Effector memory CD8-positive, alpha-beta T cell (primary cell): Measurements from ENCODE around the gene APRT.
"Not testable (repeated sequence)": the region's sequence is repeated elsewhere in the genome, so short reads cannot be mapped to it uniquely, and the experiment has no call there.

Source experiments
- ATAC-seq: fragments of 150-1000 bp; cut with Tn5 transposase; replicated peaks from 2 replicates; pipeline ENCODE4 v1.10.0; 2021; ENCODE audit warnings: mild to moderate bottlenecking, moderate library complexity
- DNase-seq, 3 experiments: peaks; one replicate each; pipeline ENCODE4 v3.0.0; 2021
- H3K27ac Mint-ChIP-seq, 2 donors: one replicate each; pipeline ENCODE4 v1.8.0; 2022; ENCODE audit warnings: mild to moderate bottlenecking in 2 of 2, mixed read lengths in 2 of 2, moderate library complexity in 2 of 2
- H3K27me3 Mint-ChIP-seq, 2 donors: one replicate each; pipeline ENCODE4 v1.8.0; 2022; ENCODE audit warnings: mixed read lengths in 2 of 2
- H3K36me3 Mint-ChIP-seq: one replicate; pipeline ENCODE4 v1.8.0; 2022; ENCODE audit warnings: mild to moderate bottlenecking, moderate library complexity, mixed read lengths; ENCODE audit not compliant: insufficient read depth
- H3K4me1 Mint-ChIP-seq, 2 donors: one replicate each; pipeline ENCODE4 v1.8.0; 2022; ENCODE audit warnings: low read depth in 2 of 2, mixed read lengths in 2 of 2
- H3K4me3 Mint-ChIP-seq, 2 donors: one replicate each; pipeline ENCODE4 v1.8.0; 2022; ENCODE audit warnings: mild to moderate bottlenecking in 2 of 2, mixed read lengths in 2 of 2, moderate library complexity in 2 of 2
- H3K9me3 Mint-ChIP-seq, 2 donors: one replicate each; pipeline ENCODE4 v1.8.0; 2022; ENCODE audit warnings: mixed read lengths in 2 of 2

Gene APRT

GRCh38 chr16:88824256-88825077 is 12.7 kb upstream of the APRT start:
- Mint-ChIP-seq H3K4me1 (no peaks in the 10 kb centered on the region), H3K27me3 (no peaks in the 10 kb centered on the region), H3K9me3 (no peaks in the 10 kb centered on the region), H3K27ac (no peak overlapping the region), H3K36me3 (peaks cover 3% of the 10 kb centered on the region), H3K4me3 (no peak overlapping the region)
- DNase-seq (no peak), ATAC-seq (no peak)

GRCh38 chr16:88823646-88824045 is 11.9 kb upstream of the APRT start:
- H3K27me3 Mint-ChIP-seq, H3K4me3 Mint-ChIP-seq, H3K9me3 Mint-ChIP-seq, H3K36me3 Mint-ChIP-seq, DNase-seq, ATAC-seq, H3K27ac Mint-ChIP-seq, H3K4me1 Mint-ChIP-seq: not testable (repeated sequence)

- Mint-ChIP-seq H3K4me3 (no peak overlapping the region), H3K9me3 (no peaks in the 10 kb centered on the region), H3K27ac (no peak overlapping the region), H3K27me3 (no peaks in the 10 kb centered on the region), H3K36me3 (peaks cover 3% of the 10 kb centered on the region), H3K4me1 (no peaks in the 10 kb centered on the region)
- DNase-seq = no peak
- ATAC-seq = no peak
These were observed 10.7 kb upstream of the APRT start for GRCh38 chr16:88822281-88823040.

- DNase-seq (no peak), ATAC-seq (no peak)
- no peaks in the 10 kb centered on the region for H3K4me1 Mint-ChIP-seq
- no peaks in the 10 kb centered on the region for H3K27me3 Mint-ChIP-seq
- no peaks in the 10 kb centered on the region for H3K9me3 Mint-ChIP-seq
- H3K4me3 Mint-ChIP-seq = no peak overlapping the region
- peaks cover 7% of the 10 kb centered on the region for H3K36me3 Mint-ChIP-seq
- no peak overlapping the region for H3K27ac Mint-ChIP-seq
These were observed 9.6 kb upstream of the APRT start for GRCh38 chr16:88821168-88821850.

GRCh38 chr16:88820385-88821025 is 8.8 kb upstream of the APRT start:
- H3K9me3 Mint-ChIP-seq = no peaks in the 10 kb centered on the region
- H3K4me1 Mint-ChIP-seq = no peaks in the 10 kb centered on the region
- no peak overlapping the region for H3K4me3 Mint-ChIP-seq
- DNase-seq = no peak
- H3K27me3 Mint-ChIP-seq = no peaks in the 10 kb centered on the region
- no peak for ATAC-seq
- no peak overlapping the region for H3K27ac Mint-ChIP-seq
- H3K36me3 Mint-ChIP-seq = peaks cover 7% of the 10 kb centered on the region

- no peak overlapping the region for H3K27ac Mint-ChIP-seq
- no peak overlapping the region for H3K4me3 Mint-ChIP-seq
- H3K9me3 Mint-ChIP-seq = no peaks in the 10 kb centered on the region
- no peaks in the 10 kb centered on the region for H3K4me1 Mint-ChIP-seq
- H3K27me3 Mint-ChIP-seq = no peaks in the 10 kb centered on the region
- peaks cover 7% of the 10 kb centered on the region for H3K36me3 Mint-ChIP-seq
- DNase-seq = no peak
- no peak for ATAC-seq
These were observed 7.4 kb upstream of the APRT start for GRCh38 chr16:88819126-88819525.

GRCh38 chr16:88818575-88818874 is 6.8 kb upstream of the APRT start:
- no peak overlapping the region for H3K27ac Mint-ChIP-seq

GRCh38 chr16:88817785-88818574 is 6.3 kb upstream of the APRT start:
- H3K36me3 Mint-ChIP-seq = peaks cover 7% of the 10 kb centered on the region
- no peaks in the 10 kb centered on the region for H3K4me1 Mint-ChIP-seq
- no peak overlapping the region for H3K4me3 Mint-ChIP-seq
- no peak overlapping the region for H3K27ac Mint-ChIP-seq
- no peaks in the 10 kb centered on the region for H3K9me3 Mint-ChIP-seq
- no peak for DNase-seq
- no peak for ATAC-seq
- H3K27me3 Mint-ChIP-seq = no peaks in the 10 kb centered on the region

More at GRCh38 chr16:88818575-88818874, 6.8 kb upstream of the APRT start:
- no peak overlapping the region for H3K4me3 Mint-ChIP-seq
- no peak for ATAC-seq
- no peaks in the 10 kb centered on the region for H3K4me1 Mint-ChIP-seq
- no peaks in the 10 kb centered on the region for H3K27me3 Mint-ChIP-seq
- H3K36me3 Mint-ChIP-seq = peaks cover 7% of the 10 kb centered on the region
- no peaks in the 10 kb centered on the region for H3K9me3 Mint-ChIP-seq
- DNase-seq = no peak

- no peak overlapping the region for H3K4me3 Mint-ChIP-seq
- H3K27me3 Mint-ChIP-seq = no peaks in the 10 kb centered on the region
- ATAC-seq (no peak), DNase-seq (no peak)
- peak overlapping the region in 1 of 2 donors; percentile 23 for H3K27ac Mint-ChIP-seq
- peaks cover 5% of the 10 kb centered on the region for H3K36me3 Mint-ChIP-seq
- no peaks in the 10 kb centered on the region for H3K9me3 Mint-ChIP-seq
- peaks cover 2 to 3% of the 10 kb centered on the region in 2 donors for H3K4me1 Mint-ChIP-seq
These were observed 5.2 kb upstream of the APRT start for GRCh38 chr16:88816736-88817535.

- ATAC-seq = no peak
- H3K36me3 Mint-ChIP-seq = peaks cover 13% of the 10 kb centered on the region
- no peaks in the 10 kb centered on the region for H3K27me3 Mint-ChIP-seq
- H3K9me3 Mint-ChIP-seq = no peaks in the 10 kb centered on the region
- H3K27ac Mint-ChIP-seq = no peak overlapping the region
- peaks cover 3 to 6% of the 10 kb centered on the region in 2 donors for H3K4me1 Mint-ChIP-seq
- DNase-seq = peak; percentile 30 to 44 (median 38)
- no peak overlapping the region for H3K4me3 Mint-ChIP-seq
These were observed 4.3 kb upstream of the APRT start for GRCh38 chr16:88815901-88816589.

GRCh38 chr16:88815227-88815626 is 3.5 kb upstream of the APRT start:
- ATAC-seq (no peak), DNase-seq (no peak)
- Mint-ChIP-seq H3K27me3 (no peaks in the 10 kb centered on the region), H3K27ac (no peak overlapping the region), H3K4me1 (peaks cover 3 to 15% of the 10 kb centered on the region in 2 donors), H3K9me3 (no peaks in the 10 kb centered on the region), H3K36me3 (peaks cover 16% of the 10 kb centered on the region), H3K4me3 (no peak overlapping the region)

GRCh38 chr16:88814144-88814502 is 2.4 kb upstream of the APRT start:
- H3K4me3 Mint-ChIP-seq = no peak overlapping the region
- no peaks in the 10 kb centered on the region for H3K27me3 Mint-ChIP-seq
- peaks cover 20% of the 10 kb centered on the region for H3K36me3 Mint-ChIP-seq
- H3K4me1 Mint-ChIP-seq = peaks cover 3 to 21% of the 10 kb centered on the region in 2 donors
- H3K9me3 Mint-ChIP-seq = no peaks in the 10 kb centered on the region
- ATAC-seq (no peak), DNase-seq (no peak)
- H3K27ac Mint-ChIP-seq = no peak overlapping the region
